ENCODE data around the gene FAM50A.

FAM50A gene

GRCh38 chrX:154449618-154450017 lies 5.7 kb downstream of the FAM50A start:
- TF ChIP-seq, protein P1, sequence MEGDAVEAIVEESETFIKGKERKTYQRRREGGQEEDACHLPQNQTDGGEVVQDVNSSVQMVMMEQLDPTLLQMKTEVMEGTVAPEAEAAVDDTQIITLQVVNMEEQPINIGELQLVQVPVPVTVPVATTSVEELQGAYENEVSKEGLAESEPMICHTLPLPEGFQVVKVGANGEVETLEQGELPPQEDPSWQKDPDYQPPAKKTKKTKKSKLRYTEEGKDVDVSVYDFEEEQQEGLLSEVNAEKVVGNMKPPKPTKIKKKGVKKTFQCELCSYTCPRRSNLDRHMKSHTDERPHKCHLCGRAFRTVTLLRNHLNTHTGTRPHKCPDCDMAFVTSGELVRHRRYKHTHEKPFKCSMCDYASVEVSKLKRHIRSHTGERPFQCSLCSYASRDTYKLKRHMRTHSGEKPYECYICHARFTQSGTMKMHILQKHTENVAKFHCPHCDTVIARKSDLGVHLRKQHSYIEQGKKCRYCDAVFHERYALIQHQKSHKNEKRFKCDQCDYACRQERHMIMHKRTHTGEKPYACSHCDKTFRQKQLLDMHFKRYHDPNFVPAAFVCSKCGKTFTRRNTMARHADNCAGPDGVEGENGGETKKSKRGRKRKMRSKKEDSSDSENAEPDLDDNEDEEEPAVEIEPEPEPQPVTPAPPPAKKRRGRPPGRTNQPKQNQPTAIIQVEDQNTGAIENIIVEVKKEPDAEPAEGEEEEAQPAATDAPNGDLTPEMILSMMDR (IDR thresholded peaks at IDR 0.05; ENCODE audit: low read depth, low read length, missing control alignments), result no peak
- H3K4me3 ChIP-seq (ENCODE audit: low read depth, low read length), result no peak overlapping the region
- DNase-seq (ENCODE audit: low read depth), result no peak

- TF ChIP-seq, protein P1 (IDR thresholded peaks at IDR 0.05; ENCODE audit: low read depth, low read length, missing control alignments), result no peak
Measured at GRCh38 chrX:154450312-154450711, 6.4 kb downstream of the FAM50A start.

GRCh38 chrX:154452823-154453222 lies 8.9 kb downstream of the FAM50A start:
- TF ChIP-seq, protein P1 (IDR thresholded peaks at IDR 0.05; ENCODE audit: low read depth, low read length, missing control alignments), result no peak
- H3K4me3 ChIP-seq (ENCODE audit: low read depth, low read length), result no peak overlapping the region
- DNase-seq (ENCODE audit: low read depth), result no peak

More at GRCh38 chrX:154450312-154450711, 6.4 kb downstream of the FAM50A start:
- no peak overlapping the region for H3K4me3 ChIP-seq (ENCODE audit: low read depth, low read length)
- no peak for DNase-seq (ENCODE audit: low read depth)

GRCh38 chrX:154457491-154458115 lies 13.7 kb downstream of the FAM50A start:
- H3K4me3 ChIP-seq (ENCODE audit: low read depth, low read length), result peak overlapping the region; percentile 51
- no peak for DNase-seq (ENCODE audit: low read depth)
- TF ChIP-seq, protein P1 (IDR thresholded peaks at IDR 0.05; ENCODE audit: low read depth, low read length, missing control alignments), result no peak

GRCh38 chrX:154458116-154458953 lies 14.4 kb downstream of the FAM50A start, which contains the start of gene PLXNA3:
Gene PLXNA3 (plus strand): TSS chrX:154458281. CDS start chrX:154460184, 1,903 bp downstream.
- TF ChIP-seq, protein P1 (IDR thresholded peaks at IDR 0.05; ENCODE audit: low read depth, low read length, missing control alignments), result no peak
- DNase-seq (ENCODE audit: low read depth), result no peak
- H3K4me3 ChIP-seq (ENCODE audit: low read depth, low read length), result peak within 1 kb of the TSS; percentile 75

GRCh38 chrX:154458954-154459778 lies 15.2 kb downstream of the FAM50A start:
- peak overlapping the region; percentile 75 for H3K4me3 ChIP-seq (ENCODE audit: low read depth, low read length)
- DNase-seq (ENCODE audit: low read depth), result no peak
- TF ChIP-seq, protein P1 (IDR thresholded peaks at IDR 0.05; ENCODE audit: low read depth, low read length, missing control alignments), result no peak

All from GM12864 (cell line).